Activated CD4-positive, alpha-beta memory T cell treated with anti-CD3 and anti-CD28 coated beads for 36 hours (primary cell): ENCODE measurements around the gene SPEG. TPM values are rescaled to one million over a fixed set of nuclear protein-coding genes. Genes with fewer than 3 reads are reported as not detected.

Source experiments
- CTCF ChIA-PET: fragments of 350-600 bp; sonication (Branson Sonifier 250); formaldehyde crosslinking; loops from one replicate; lab custom pipeline; 2021; ENCODE audit warnings: antibody characterized with exemption, inconsistent platforms; lab: Charles Lee
- POLR2A ChIA-PET: fragments of 350-600 bp; sonication (Branson Sonifier 250); formaldehyde crosslinking; loops from one replicate; lab custom pipeline; 2021; ENCODE audit warnings: antibody characterized with exemption; lab: Charles Lee
- DNase-seq: peaks from one replicate; pipeline ENCODE4 v3.0.0-alpha.2; 2020
- H3K27ac Mint-ChIP-seq: one replicate; pipeline ENCODE4 v1.8.0; 2021; ENCODE audit warnings: mixed read lengths
- H3K27me3 Mint-ChIP-seq: one replicate; pipeline ENCODE4 v1.8.0; 2021; ENCODE audit warnings: mixed read lengths
- H3K36me3 Mint-ChIP-seq: one replicate; pipeline ENCODE4 v1.8.0; 2021; ENCODE audit warnings: mixed read lengths
- H3K4me1 Mint-ChIP-seq: one replicate; pipeline ENCODE4 v1.8.0; 2021; ENCODE audit warnings: low read depth, mixed read lengths
- H3K4me3 Mint-ChIP-seq: one replicate; pipeline ENCODE4 v1.8.0; 2021; ENCODE audit warnings: mild to moderate bottlenecking, mixed read lengths
- H3K9me3 Mint-ChIP-seq: one replicate; pipeline ENCODE4 v1.8.0; 2021; ENCODE audit warnings: mixed read lengths
- intact Hi-C: fragments of 100-400 bp; cut with micrococcal nuclease; formaldehyde crosslinking; loops from one replicate; pipeline ENCODE4 v1.15.1; 2023
- total RNA-seq, 2 experiments: library from RNA; stranded (reverse); gene quantifications; one replicate each; pipeline ENCODE4 v1.2.3, GENCODE V29; 2021

Gene SPEG
- total RNA-seq, 2 experiments from 2014 or later, result 1.1 to 1.7 TPM

DNA sequence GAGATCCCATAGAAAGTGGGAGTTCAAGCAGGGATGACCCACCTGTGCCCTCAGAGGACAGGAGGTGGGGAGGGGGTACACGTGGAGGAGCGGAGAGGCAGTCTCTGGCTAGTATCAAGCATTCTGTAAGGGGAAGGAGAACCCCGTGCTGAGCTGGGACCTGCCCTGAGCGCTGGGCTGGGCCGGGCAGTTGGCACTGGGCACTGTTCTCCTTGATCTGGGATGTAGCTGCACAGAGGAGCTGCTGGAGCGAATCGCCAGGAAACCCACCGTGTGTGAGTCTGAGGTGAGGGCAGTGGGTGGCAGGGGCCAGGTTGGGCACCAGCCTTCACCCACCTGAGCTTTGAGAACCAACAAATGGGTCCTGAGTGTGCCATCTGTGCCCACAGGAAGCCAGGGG, 44.3 kb downstream of the SPEG start:
- intact Hi-C loops, result no loop called here
- Mint-ChIP-seq H3K36me3 (no peaks in the 10 kb centered on the region), H3K27ac (no peak overlapping the region), H3K4me1 (peaks cover 6% of the 10 kb centered on the region), H3K27me3 (peaks cover 15% of the 10 kb centered on the region), H3K9me3 (no peaks in the 10 kb centered on the region), H3K4me3 (no peak overlapping the region)
- no peak for DNase-seq
- ChIA-PET CTCF (interaction anchor here (1.2 to 9.8 kb wide), 3 partner anchors 9 to 51 kb away, joined by 3 to 95 read pairs (median 19); a partner anchor contains a TSS), POLR2A (no interaction called here)

DNA sequence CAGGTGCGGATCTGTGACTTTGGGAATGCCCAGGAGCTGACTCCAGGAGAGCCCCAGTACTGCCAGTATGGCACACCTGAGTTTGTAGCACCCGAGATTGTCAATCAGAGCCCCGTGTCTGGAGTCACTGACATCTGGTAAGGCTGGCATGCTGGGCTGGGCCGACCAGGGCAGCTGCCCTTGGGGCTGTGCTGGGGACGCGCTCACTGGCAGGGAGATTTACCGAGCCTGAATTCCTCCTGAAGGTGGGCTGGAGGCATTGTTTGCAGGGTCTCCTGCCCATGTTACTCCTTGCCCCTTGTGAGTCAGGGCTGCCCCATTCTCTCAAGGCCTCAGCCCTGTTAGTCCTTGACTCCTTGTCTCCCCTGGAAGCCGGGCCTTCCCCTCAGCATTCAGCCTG, 45.4 kb downstream of the SPEG start:
- no peak for DNase-seq
- Mint-ChIP-seq H3K27ac (no peak overlapping the region), H3K27me3 (peaks cover 21% of the 10 kb centered on the region), H3K9me3 (no peaks in the 10 kb centered on the region), H3K4me3 (no peak overlapping the region), H3K36me3 (no peaks in the 10 kb centered on the region), H3K4me1 (peaks cover 6% of the 10 kb centered on the region)
- POLR2A ChIA-PET, result no interaction called here
- intact Hi-C loops, result no loop called here
- CTCF ChIA-PET, result interaction anchor here (1.3 kb wide), 1 partner anchor 50 kb away, joined by 4 read pairs; no protein-coding TSS in a partner anchor

DNA sequence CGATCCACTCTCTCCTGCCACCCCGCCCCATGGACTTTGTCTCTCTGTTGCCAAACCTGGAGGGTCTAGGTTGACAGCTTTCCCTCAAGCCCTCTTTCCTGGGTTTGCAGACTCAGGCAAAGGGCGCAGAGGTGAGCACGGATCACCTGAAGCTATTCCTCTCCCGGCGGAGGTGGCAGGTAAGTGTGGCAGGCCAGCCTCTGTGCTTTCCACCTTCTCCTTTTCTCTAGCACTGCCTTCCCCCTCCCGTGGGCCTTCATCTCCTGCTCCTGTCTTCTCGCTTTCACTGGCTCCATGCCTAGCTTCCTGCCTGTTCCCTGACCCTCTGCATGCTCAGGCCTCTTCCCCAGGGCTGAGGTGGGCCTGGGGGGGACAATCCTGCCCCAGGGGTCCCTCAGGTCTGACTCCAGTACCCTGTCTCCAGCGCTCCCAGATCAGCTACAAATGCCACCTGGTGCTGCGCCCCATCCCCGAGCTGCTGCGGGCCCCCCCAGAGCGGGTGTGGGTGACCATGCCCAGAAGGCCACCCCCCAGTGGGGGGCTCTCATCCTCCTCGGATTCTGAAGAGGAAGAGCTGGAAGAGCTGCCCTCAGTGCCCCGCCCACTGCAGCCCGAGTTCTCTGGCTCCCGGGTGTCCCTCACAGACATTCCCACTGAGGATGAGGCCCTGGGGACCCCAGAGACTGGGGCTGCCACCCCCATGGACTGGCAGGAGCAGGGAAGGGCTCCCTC, 48.2 kb downstream of the SPEG start:
- no peaks in the 10 kb centered on the region for H3K36me3 Mint-ChIP-seq
- ChIA-PET POLR2A (interaction anchor here (1.1 kb wide), 1 partner anchor 16 kb away, joined by 3 read pairs; the partner anchor contains the start of gene GMPPA), CTCF (interaction anchor here (0.7 to 4.0 kb wide), 8 partner anchors 10 to 80 kb away, joined by 3 to 19 read pairs (median 4); a partner anchor contains a TSS)
- no peak overlapping the region for H3K4me3 Mint-ChIP-seq
- peaks cover 2% of the 10 kb centered on the region for H3K4me1 Mint-ChIP-seq
- intact Hi-C loops, result no loop called here
- H3K27ac Mint-ChIP-seq, result no peak overlapping the region
- DNase-seq, result no peak
- peaks cover 35% of the 10 kb centered on the region for H3K27me3 Mint-ChIP-seq
- no peaks in the 10 kb centered on the region for H3K9me3 Mint-ChIP-seq

DNA sequence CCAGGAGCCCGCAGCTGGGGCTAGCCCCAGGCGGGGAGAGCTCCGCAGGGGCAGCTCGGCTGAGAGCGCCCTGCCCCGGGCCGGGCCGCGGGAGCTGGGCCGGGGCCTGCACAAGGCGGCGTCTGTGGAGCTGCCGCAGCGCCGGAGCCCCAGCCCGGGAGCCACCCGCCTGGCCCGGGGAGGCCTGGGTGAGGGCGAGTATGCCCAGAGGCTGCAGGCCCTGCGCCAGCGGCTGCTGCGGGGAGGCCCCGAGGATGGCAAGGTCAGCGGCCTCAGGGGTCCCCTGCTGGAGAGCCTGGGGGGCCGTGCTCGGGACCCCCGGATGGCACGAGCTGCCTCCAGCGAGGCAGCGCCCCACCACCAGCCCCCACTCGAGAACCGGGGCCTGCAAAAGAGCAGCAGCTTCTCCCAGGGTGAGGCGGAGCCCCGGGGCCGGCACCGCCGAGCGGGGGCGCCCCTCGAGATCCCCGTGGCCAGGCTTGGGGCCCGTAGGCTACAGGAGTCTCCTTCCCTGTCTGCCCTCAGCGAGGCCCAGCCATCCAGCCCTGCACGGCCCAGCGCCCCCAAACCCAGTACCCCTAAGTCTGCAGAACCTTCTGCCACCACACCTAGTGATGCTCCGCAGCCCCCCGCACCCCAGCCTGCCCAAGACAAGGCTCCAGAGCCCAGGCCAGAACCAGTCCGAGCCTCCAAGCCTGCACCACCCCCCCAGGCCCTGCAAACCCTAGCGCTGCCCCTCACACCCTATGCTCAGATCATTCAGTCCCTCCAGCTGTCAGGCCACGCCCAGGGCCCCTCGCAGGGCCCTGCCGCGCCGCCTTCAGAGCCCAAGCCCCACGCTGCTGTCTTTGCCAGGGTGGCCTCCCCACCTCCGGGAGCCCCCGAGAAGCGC, 49.1 kb downstream of the SPEG start:
- POLR2A ChIA-PET, result no interaction called here
- H3K27ac Mint-ChIP-seq, result no peak overlapping the region
- H3K36me3 Mint-ChIP-seq, result no peaks in the 10 kb centered on the region
- peaks cover 2% of the 10 kb centered on the region for H3K4me1 Mint-ChIP-seq
- no peaks in the 10 kb centered on the region for H3K9me3 Mint-ChIP-seq
- intact Hi-C loops, result no loop called here
- H3K4me3 Mint-ChIP-seq, result no peak overlapping the region
- H3K27me3 Mint-ChIP-seq, result peaks cover 35% of the 10 kb centered on the region
- CTCF ChIA-PET, result interaction anchor here (0.7 to 4.0 kb wide), 8 partner anchors 9 to 57 kb away, joined by 4 to 22 read pairs (median 6); partner anchors contain the start of gene GMPPA
- no peak for DNase-seq

DNA sequence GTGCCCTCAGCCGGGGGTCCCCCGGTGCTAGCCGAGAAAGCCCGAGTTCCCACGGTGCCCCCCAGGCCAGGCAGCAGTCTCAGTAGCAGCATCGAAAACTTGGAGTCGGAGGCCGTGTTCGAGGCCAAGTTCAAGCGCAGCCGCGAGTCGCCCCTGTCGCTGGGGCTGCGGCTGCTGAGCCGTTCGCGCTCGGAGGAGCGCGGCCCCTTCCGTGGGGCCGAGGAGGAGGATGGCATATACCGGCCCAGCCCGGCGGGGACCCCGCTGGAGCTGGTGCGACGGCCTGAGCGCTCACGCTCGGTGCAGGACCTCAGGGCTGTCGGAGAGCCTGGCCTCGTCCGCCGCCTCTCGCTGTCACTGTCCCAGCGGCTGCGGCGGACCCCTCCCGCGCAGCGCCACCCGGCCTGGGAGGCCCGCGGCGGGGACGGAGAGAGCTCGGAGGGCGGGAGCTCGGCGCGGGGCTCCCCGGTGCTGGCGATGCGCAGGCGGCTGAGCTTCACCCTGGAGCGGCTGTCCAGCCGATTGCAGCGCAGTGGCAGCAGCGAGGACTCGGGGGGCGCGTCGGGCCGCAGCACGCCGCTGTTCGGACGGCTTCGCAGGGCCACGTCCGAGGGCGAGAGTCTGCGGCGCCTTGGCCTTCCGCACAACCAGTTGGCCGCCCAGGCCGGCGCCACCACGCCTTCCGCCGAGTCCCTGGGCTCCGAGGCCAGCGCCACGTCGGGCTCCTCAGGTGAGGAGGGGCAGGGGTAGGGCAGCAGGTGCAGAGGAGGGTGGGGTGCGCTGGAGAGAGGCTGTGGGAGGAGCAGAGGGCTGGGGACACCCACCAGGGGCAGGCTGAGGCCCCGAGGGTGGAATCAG, 49.9 kb downstream of the SPEG start:
- intact Hi-C loops, result no loop called here
- Mint-ChIP-seq H3K4me3 (no peak overlapping the region), H3K27ac (no peak overlapping the region), H3K36me3 (no peaks in the 10 kb centered on the region), H3K27me3 (peaks cover 35% of the 10 kb centered on the region), H3K9me3 (no peaks in the 10 kb centered on the region), H3K4me1 (peaks cover 2% of the 10 kb centered on the region)
- CTCF ChIA-PET, result interaction anchor here (1.0 to 4.0 kb wide), 6 partner anchors 8 to 57 kb away, joined by 4 to 22 read pairs (median 6); partner anchors contain the start of gene GMPPA
- POLR2A ChIA-PET, result no interaction called here
- no peak for DNase-seq

DNA sequence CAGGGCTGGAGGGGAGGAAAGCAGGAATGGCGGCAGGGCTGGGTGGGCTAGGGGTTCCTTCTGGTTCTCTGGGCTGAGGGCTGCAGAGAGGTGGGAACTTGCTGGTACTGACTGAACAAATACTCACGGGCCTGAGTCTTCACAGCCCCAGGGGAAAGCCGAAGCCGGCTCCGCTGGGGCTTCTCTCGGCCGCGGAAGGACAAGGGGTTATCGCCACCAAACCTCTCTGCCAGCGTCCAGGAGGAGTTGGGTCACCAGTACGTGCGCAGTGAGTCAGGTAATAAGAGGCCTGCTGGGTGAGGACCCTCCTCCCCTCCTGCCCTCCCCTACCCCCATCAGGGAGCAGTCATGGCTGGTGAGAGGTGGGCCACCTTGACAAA, 50.5 kb downstream of the SPEG start:
- Mint-ChIP-seq H3K4me3 (no peak overlapping the region), H3K27ac (no peak overlapping the region), H3K9me3 (no peaks in the 10 kb centered on the region), H3K36me3 (no peaks in the 10 kb centered on the region), H3K4me1 (peaks cover 2% of the 10 kb centered on the region), H3K27me3 (peaks cover 35% of the 10 kb centered on the region)
- intact Hi-C loops, result no loop called here
- no peak for DNase-seq
- ChIA-PET POLR2A (no interaction called here), CTCF (interaction anchor here (0.9 to 4.0 kb wide), 8 partner anchors 9 to 45 kb away, joined by 3 to 22 read pairs (median 6); partner anchors contain the start of gene GMPPA)

DNA sequence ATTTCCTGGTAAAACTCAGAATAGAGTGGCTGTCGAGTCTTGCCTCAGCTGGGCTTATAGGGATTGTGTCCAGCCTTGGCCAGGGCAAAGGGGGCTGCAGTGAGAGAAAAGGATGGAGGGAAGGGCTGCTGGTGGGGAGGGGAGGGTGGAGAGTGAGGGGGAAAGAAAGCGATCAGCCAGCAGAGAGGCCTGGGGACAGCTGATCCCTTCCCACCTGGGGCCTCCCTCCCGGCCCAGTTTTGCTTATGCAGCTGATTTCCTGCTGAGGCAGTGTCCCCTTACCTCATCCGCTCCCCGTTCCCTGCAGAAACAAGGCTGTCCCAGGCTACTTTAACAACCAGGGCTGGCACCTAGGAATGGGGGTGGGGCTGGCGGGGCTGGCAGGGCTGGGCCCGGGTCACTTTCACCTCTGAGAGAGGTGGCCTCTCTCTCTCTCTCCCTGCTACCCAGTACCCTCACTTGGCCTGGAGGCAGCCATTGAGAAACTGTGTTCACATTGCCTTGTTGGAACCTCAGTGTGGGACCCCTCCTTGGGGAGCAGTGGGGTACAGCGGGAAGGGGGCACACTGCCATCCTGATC, 51.8 kb downstream of the SPEG start:
- H3K4me3 Mint-ChIP-seq, result no peak overlapping the region
- H3K36me3 Mint-ChIP-seq, result no peaks in the 10 kb centered on the region
- DNase-seq, result no peak
- POLR2A ChIA-PET, result no interaction called here
- intact Hi-C loops, result no loop called here
- CTCF ChIA-PET, result interaction anchor here (0.7 to 3.8 kb wide), 6 partner anchors 9 to 84 kb away, joined by 3 to 22 read pairs (median 6); partner anchors contain the start of gene GMPPA
- H3K4me1 Mint-ChIP-seq, result peaks cover 2% of the 10 kb centered on the region
- peaks cover 33% of the 10 kb centered on the region for H3K27me3 Mint-ChIP-seq
- no peak overlapping the region for H3K27ac Mint-ChIP-seq
- no peaks in the 10 kb centered on the region for H3K9me3 Mint-ChIP-seq

DNA sequence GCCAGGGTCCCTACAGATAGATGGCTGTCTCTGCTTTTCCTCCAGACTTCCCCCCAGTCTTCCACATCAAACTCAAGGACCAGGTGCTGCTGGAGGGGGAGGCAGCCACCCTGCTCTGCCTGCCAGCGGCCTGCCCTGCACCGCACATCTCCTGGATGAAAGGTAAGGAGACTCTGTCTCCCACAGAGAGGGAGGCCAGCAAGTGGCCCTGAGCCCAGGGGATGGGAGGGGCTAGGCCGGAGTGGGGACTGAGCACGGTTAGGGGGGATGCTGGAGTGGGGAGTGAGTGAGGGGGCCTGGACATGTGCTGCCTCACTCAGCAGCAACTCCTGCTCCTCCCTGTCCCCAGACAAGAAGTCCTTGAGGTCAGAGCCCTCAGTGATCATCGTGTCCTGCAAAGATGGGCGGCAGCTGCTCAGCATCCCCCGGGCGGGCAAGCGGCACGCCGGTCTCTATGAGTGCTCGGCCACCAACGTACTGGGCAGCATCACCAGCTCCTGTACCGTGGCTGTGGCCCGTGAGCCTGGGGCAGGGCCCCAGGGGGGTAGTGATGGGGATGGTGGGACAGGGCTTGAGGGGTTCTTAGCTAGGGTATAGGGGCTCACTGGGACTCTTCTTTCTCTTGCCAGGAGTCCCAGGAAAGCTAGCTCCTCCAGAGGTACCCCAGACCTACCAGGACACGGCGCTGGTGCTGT, 53.7 kb downstream of the SPEG start:
- Mint-ChIP-seq H3K27ac (no peak overlapping the region), H3K36me3 (no peaks in the 10 kb centered on the region), H3K27me3 (peaks cover 33% of the 10 kb centered on the region), H3K4me1 (peaks cover 2% of the 10 kb centered on the region), H3K9me3 (no peaks in the 10 kb centered on the region), H3K4me3 (no peak overlapping the region)
- DNase-seq, result no peak
- ChIA-PET POLR2A (no interaction called here), CTCF (interaction anchor here (1.3 kb wide), 1 partner anchor 10 kb away, joined by 3 read pairs; no protein-coding TSS in a partner anchor)
- intact Hi-C loops, result no loop called here

DNA sequence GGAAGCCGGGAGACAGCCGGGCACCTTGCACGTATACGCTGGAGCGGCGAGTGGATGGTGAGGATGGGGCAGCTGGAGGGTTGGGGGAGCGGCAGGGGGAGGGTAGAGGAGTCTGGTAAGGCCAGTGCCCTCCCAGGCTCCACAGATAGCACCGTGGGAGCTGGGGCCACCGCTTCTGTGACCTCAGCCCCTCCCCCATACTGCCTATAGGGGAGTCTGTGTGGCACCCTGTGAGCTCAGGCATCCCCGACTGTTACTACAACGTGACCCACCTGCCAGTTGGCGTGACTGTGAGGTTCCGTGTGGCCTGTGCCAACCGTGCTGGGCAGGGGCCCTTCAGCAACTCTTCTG, 54.2 kb downstream of the SPEG start:
- peaks cover 34% of the 10 kb centered on the region for H3K27me3 Mint-ChIP-seq
- H3K4me1 Mint-ChIP-seq, result peaks cover 2% of the 10 kb centered on the region
- POLR2A ChIA-PET, result no interaction called here
- H3K9me3 Mint-ChIP-seq, result no peaks in the 10 kb centered on the region
- no peak for DNase-seq
- no peak overlapping the region for H3K4me3 Mint-ChIP-seq
- intact Hi-C loops, result no loop called here
- H3K36me3 Mint-ChIP-seq, result no peaks in the 10 kb centered on the region
- CTCF ChIA-PET, result interaction anchor here (0.6 kb wide), 1 partner anchor 12 kb away, joined by 3 read pairs; no protein-coding TSS in a partner anchor
- H3K27ac Mint-ChIP-seq, result no peak overlapping the region

DNA sequence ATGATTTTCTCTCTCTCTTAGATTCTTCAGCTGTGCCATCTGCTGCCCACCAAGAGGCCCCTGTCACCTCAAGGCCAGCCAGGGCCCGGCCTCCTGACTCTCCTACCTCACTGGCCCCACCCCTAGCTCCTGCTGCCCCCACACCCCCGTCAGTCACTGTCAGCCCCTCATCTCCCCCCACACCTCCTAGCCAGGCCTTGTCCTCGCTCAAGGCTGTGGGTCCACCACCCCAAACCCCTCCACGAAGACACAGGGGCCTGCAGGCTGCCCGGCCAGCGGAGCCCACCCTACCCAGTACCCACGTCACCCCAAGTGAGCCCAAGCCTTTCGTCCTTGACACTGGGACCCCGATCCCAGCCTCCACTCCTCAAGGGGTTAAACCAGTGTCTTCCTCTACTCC, 54.7 kb downstream of the SPEG start:
- no peaks in the 10 kb centered on the region for H3K4me1 Mint-ChIP-seq
- intact Hi-C loops, result no loop called here
- H3K27me3 Mint-ChIP-seq, result peaks cover 33% of the 10 kb centered on the region
- ChIA-PET POLR2A (no interaction called here), CTCF (interaction anchor here (0.6 kb wide), 1 partner anchor 11 kb away, joined by 3 read pairs; no protein-coding TSS in a partner anchor)
- H3K36me3 Mint-ChIP-seq, result no peaks in the 10 kb centered on the region
- H3K4me3 Mint-ChIP-seq, result no peak overlapping the region
- no peak overlapping the region for H3K27ac Mint-ChIP-seq
- H3K9me3 Mint-ChIP-seq, result no peaks in the 10 kb centered on the region
- no peak for DNase-seq
